DND-41 (cell line): Measurements from ENCODE around the gene NRXN2.

Source experiments
- ATAC-seq: fragments of 200-7000 bp; cut with Tn5 transposase; 3 replicates; pipeline ENCODE4 v1.9.1; 2021; ENCODE audit warnings: low read depth; ENCODE audit not compliant: insufficient read depth
- DNase-seq: peaks from one replicate; pipeline ENCODE4 v3.0.0-alpha.2; 2020
- H2AFZ ChIP-seq: 2 replicates; pipeline ENCODE4 v1.6.0; 2012; ENCODE audit warnings: low read depth, low read length
- H3K27ac ChIP-seq: 2 replicates; pipeline ENCODE4 v1.5.1; 2012; ENCODE audit warnings: low read length, inconsistent platforms
- H3K27me3 ChIP-seq: fragments of 200-600 bp; sonication (generic); 2 replicates; pipeline ENCODE4 v1.6.0; 2012; ENCODE audit warnings: low read length, mild to moderate bottlenecking, inconsistent platforms; ENCODE audit not compliant: insufficient read depth, poor library complexity
- H3K36me3 ChIP-seq: 2 replicates; pipeline ENCODE4 v1.5.1; 2012; ENCODE audit warnings: low read length, inconsistent platforms; ENCODE audit not compliant: insufficient read depth
- H3K4me1 ChIP-seq: 2 replicates; pipeline ENCODE4 v1.5.1; 2012; ENCODE audit warnings: mild to moderate bottlenecking, low read length; ENCODE audit not compliant: insufficient read depth
- H3K4me2 ChIP-seq: 2 replicates; pipeline ENCODE4 v1.6.0; 2012; ENCODE audit warnings: mild to moderate bottlenecking, moderate library complexity, low read length, inconsistent platforms; ENCODE audit not compliant: insufficient read depth
- H3K4me3 ChIP-seq, 2 experiments: fragments of 200-600 bp in 1 of 2; shearing (Covaris generic) in 1 of 2; 2 replicates each; pipeline ENCODE4 v1.5.1; 2012 to 2016; ENCODE audit warnings: inconsistent platforms in 2 of 2, low read length in 2 of 2, mild to moderate bottlenecking in 2 of 2, low read depth in 1 of 2, moderate library complexity in 1 of 2
- H3K79me2 ChIP-seq: 2 replicates; pipeline ENCODE4 v1.6.0; 2012; ENCODE audit warnings: low read length, inconsistent platforms; ENCODE audit not compliant: insufficient read depth
- H3K9ac ChIP-seq: 2 replicates; pipeline ENCODE4 v1.6.0; 2012; ENCODE audit warnings: low read depth, mild to moderate bottlenecking, inconsistent platforms, low read length, moderate library complexity
- H3K9me3 ChIP-seq: 2 replicates; pipeline ENCODE4 v1.5.1; 2012; ENCODE audit warnings: low read length, moderate library complexity, mild to moderate bottlenecking, inconsistent platforms; ENCODE audit not compliant: insufficient read depth, severe bottlenecking
- H4K20me1 ChIP-seq: 2 replicates; pipeline ENCODE4 v1.6.0; 2012; ENCODE audit warnings: low read length; ENCODE audit not compliant: insufficient read depth
- CTCF ChIP-seq: IDR thresholded peaks from 2 replicates; pipeline ENCODE4 v1.5.1; 2012; ENCODE audit warnings: borderline replicate concordance, low read length, moderate library complexity, mild to moderate bottlenecking; ENCODE audit not compliant: poor library complexity, severe bottlenecking; ENCODE audit errors: extremely low read depth
- EZH2 ChIP-seq: IDR thresholded peaks from 3 replicates; pipeline ENCODE4 v1.6.1; 2012; ENCODE audit warnings: borderline replicate concordance, low read depth, mild to moderate bottlenecking, moderate library complexity, low read length, inconsistent platforms; ENCODE audit not compliant: severe bottlenecking

NRXN2 gene

DNA sequence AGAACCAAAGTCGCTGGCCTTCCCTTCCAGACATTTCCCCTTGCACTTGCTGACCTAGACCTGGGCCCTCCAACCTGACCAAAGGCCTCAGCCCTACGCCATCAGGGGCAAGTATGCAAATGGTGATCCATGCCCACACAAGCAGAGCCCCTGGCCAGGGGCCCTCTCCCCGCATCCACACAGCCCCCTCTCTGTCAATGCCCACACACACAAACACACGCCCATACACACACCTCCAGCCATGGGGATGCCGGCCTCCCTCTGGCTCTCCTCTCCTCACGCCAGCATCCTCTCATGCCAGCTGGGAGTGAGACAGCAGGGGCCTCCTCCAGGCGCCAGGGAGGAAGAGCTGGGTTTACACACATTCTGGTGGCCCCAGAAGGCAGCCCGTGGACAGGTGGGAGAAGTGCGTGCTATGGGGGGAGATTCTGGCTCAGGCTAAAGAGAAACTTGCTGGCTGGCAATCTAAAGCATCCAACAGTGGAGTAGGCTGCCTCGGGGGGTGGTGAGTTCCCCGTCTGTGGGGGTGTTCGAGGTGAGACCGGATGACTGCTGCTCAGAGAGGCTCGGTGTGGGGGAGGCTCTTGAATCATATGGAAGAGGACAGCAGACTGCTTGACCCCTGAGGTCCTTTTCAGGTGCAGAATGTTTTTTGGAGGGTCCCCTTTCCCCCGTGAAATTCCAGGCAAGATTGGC, 4.8 kb downstream of the NRXN2 start:
- DNase-seq (no peak), ATAC-seq (no peak)
- H3K27me3 ChIP-seq = peaks cover 15% of the 10 kb centered on the region

GRCh38 chr11:64717268-64717578, 5.8 kb downstream of the NRXN2 start:
- Histone ChIP-seq H3K4me3 (no peak overlapping the region), H2AFZ (no peak overlapping the region), H3K36me3 (no peaks in the 10 kb centered on the region), H3K79me2 (no peaks in the 10 kb centered on the region), H3K27me3 (peaks cover 15% of the 10 kb centered on the region), H4K20me1 (0 out of 2 replicates have a peak, but pooled peaks cover 6% of the 10 kb centered on the region), H3K4me2 (no peak overlapping the region), H3K4me1 (no peaks in the 10 kb centered on the region), H3K9me3 (no peaks in the 10 kb centered on the region), H3K27ac (no peak overlapping the region), H3K9ac (no peak overlapping the region)
- TF ChIP-seq CTCF (no peak), EZH2 (no peak)
- ATAC-seq (no peak), DNase-seq (no peak)

More for the DNA sequence above, 4.8 kb downstream of the NRXN2 start:
- no peaks in the 10 kb centered on the region for H3K79me2 ChIP-seq
- TF ChIP-seq EZH2 = no peak
- no peak for TF ChIP-seq CTCF
- no peak overlapping the region for H3K27ac ChIP-seq
- no peaks in the 10 kb centered on the region for H3K9me3 ChIP-seq
- 0 out of 2 replicates have a peak, but pooled peaks cover 6% of the 10 kb centered on the region for H4K20me1 ChIP-seq
- H3K4me2 ChIP-seq = no peak overlapping the region
- no peaks in the 10 kb centered on the region for H3K36me3 ChIP-seq
- no peak overlapping the region for H3K4me3 ChIP-seq
- H3K9ac ChIP-seq = no peak overlapping the region
- H2AFZ ChIP-seq = no peak overlapping the region
- peaks cover 2% of the 10 kb centered on the region for H3K4me1 ChIP-seq

DNA sequence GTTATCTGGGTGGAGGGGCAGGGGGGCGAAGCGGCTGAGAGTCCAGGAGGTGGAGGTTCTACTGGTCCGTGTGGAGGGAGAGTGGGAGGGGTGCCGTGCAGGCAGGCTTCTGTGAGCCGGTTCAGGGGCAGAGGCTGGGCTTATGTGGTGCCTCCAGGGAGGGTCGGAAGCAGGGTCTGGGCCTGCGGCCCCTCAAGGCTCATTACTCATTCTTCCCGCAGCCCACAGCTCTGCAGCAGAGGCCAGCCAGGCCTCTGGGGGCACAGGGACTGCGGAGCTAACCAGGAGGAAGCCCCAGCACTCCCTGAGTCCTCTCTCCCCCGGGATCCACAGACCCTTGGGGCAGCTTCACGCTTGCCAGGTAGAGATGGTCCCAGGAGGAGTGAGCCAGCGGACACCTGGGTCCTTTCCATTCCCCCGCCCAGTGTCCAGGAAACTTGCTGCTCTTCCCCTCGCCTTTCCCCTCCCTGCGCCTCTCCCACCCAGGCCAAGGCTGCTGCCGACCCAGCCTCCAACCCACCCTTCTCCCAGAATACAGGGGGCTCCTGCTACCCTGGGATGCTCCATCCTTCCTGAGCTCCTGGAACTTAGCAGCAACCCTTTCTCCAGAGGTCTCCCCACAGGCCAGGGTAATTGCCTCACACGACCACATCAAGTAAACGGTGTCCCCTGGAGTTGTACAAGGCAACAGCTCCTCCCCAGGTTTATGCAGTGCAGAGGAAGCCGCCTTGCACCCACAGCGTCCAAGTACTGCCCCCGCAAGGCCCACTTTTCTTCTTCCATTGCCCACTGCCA, 6.3 kb downstream of the NRXN2 start:
- H3K9ac ChIP-seq = no peak overlapping the region
- no peak for ATAC-seq
- TF ChIP-seq CTCF (no peak), EZH2 (no peak)
- H4K20me1 ChIP-seq = peaks cover 2% of the 10 kb centered on the region; the same call in 1 of the 2 replicates
- no peak overlapping the region for H3K27ac ChIP-seq
- H3K4me3 ChIP-seq = no peak overlapping the region
- no peaks in the 10 kb centered on the region for H3K79me2 ChIP-seq
- H2AFZ ChIP-seq = no peak overlapping the region
- no peak overlapping the region for H3K4me2 ChIP-seq
- no peaks in the 10 kb centered on the region for H3K36me3 ChIP-seq
- no peak for DNase-seq
- H3K4me1 ChIP-seq = no peaks in the 10 kb centered on the region
- no peaks in the 10 kb centered on the region for H3K9me3 ChIP-seq
- H3K27me3 ChIP-seq = peaks cover 10% of the 10 kb centered on the region
